SKM-1 treated with dmso at 0.1 percent for 144 hours (cell line): ENCODE measurements around the gene MBOAT7.
"Not testable (repeated sequence)": the region's sequence is repeated elsewhere in the genome, so short reads cannot be mapped to it uniquely, and the experiment has no call there.

Experiments
- DNase-seq: peaks from one replicate; lab custom pipeline; 2025; ENCODE audit not compliant: unreplicated experiment; lab: John Stamatoyannopoulos, UW

The MBOAT7 gene

DNA sequence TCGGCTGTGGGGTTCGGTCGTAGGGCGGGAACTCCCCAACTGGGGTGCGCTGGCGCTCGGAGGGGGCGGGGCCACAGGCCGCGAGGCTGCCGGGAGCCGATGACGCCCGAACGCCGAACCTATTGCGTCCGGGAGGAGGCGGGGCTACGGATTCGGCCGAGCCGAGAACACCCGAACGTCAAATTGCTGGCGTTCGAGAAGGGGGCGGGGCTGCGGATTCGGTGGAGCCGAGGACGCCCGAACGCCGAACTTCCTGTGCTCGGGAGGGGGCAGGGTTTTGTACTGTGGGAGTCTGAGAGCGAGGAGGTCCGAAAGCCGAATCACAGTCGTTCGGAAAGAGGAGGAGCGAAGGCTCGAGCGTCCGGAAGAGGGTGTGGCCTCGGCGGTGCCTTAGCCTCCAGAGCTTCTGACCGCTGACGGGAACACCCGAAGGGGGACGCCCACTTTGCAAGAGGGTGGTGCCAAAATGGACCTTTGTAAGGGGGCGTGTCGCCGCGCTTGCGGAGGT is 1.2 kb upstream of the MBOAT7 start:
- DNase-seq: peak; percentile 93

DNA sequence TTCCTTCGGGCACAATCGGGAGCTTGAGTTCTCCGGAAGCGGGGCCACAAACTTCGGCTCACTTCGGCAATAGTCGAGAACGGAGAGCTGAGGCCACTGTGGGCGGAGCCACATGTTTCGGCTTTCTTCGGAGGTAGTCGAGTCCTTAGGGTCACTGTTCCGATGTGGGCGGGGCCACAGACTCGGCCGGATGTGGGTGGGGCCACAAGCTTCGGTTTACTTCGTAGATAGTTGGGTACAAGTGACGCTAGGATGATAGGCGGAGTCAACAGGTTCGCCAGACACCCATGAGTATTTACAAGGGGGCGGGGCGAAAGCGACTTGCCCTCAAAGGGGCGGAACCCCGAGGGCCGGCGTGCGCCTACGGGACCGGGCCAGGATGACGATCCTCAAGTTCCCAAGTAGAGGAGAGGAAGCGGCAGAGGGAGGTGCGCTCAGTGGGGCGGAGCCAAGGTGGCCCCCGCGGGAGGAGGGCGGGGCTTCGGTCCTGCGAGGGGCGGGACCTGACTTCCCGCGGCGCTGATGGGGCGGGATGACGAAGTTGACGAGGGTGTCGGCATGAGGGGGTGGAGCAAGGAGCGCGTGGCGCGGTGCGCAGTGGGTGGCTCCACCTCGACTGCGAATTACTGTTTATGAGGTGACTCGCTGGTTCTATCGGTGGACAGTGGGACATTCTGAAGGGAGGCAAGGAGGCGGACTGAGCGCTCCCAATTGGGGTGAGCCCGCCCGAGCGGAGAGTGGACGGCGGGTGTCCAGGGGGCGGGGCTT is 539 bp upstream of the MBOAT7 start:
- DNase-seq: peak; percentile 99

DNA sequence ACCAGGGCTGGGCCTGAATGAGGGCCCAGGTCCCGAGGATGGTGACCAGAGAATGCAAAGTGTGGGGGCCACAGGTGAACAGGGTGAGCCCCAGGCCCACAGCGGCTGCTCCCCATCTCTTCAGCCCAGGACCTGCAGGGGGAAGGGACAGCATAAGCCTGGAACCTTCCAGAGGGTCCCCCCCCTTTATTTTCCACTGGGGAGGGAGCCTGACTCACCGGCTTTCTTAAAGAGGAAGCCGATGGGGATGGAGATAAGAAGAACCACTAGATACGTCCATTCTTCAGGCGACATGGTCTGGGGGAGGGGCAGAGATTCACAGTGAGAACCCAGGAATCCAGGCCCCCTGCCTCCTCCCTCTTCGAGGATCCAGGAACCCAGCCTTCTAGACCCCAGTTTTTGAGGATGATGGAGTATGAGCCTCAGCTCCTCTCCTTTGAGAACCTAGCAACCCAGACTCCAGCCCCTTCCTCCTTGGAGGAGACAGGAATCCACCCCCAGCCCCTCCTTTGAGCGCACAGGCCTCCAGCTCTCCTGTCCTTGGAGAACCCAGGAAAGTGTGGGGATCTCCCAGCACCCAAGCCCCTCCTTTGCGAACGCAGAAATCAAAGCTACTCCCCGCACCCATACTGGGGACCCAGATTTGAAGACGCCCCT is 1.0 kb downstream of the MBOAT7 start:
- DNase-seq: peak; percentile 32

DNA sequence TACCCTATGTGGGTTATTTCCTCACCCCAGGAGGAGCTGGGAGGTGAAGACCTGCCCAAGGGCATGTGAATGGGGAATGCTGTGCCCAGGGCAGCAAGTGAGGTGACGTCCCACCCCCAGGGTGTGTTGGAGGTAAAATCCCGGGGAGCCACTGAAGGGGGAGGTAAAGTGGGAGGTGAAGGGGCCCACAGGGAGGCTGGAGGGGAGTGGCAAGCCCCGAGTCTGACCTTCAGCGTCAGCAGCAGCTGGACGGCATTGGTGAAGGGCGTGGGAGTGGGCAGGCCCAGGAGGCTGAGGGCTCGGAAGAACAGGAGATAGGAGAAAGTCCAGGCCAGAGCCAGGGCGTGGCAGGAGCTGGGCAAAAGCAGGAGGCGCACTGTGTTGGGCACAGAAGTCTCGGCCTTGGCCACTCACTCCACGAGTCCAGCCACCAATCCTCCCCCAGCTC is 2.4 kb downstream of the MBOAT7 start:
- DNase-seq: no peak

DNA sequence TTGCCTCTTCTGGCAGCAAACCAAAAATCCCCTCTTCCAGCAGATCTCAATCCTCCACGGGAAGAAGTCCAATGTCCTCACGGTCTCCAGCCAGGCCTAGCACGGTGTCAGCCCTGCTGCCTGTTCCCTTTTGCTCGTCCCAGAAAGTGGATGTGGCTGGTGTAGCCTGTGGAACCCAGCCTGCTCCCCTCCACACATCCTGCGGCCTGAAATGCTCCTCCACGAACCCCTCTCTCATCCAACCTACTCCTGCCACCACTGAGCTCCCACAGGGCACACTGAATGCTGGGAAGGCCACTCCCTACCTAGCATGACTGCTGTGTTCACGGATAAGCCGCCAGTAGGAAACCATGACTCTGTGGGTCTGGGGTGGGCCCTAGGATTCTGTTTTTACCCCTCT is 3.0 kb downstream of the MBOAT7 start:
- no peak for DNase-seq

DNA sequence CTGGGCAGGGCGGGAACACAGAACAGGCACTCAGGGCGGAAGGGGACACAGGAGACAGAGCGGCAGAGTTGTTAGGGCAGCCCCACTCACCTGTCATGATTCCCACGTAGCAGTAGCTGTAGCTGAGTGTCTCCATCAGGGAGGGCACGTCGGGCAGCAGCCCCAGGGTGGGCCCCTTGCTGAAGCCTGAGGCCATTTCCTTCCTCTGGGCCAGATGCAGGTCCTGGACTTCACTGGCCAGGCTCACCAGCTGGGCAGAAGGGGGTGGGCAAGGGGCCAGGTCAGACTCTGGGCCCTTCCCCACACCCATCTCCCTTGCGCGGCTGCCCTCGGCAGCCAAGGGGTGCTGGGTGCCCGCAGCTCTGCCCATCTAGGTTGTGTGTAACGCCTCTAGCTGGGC is 5.9 kb downstream of the MBOAT7 start:
- no peak for DNase-seq

DNA sequence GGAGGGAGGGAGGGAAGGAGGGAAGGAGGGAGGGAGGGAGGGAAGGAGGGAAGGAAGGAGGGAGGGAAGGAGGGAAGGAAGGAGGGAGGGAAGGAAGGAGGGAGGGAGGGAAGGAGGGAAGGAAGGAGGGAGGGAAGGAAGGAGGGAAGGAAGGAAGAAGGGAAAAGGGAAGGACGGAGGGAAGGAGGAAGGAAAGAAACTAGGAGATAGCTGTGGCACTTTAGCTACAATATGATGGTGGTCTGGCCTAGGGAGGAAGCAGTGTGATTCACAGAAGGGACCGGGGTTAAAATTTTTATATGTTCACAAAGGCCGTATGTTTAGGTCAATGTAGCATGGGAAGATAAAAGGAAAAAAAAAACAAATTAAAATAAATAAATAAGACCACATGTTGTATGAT is 7.5 kb downstream of the MBOAT7 start:
- DNase-seq: not testable (repeated sequence)

DNA sequence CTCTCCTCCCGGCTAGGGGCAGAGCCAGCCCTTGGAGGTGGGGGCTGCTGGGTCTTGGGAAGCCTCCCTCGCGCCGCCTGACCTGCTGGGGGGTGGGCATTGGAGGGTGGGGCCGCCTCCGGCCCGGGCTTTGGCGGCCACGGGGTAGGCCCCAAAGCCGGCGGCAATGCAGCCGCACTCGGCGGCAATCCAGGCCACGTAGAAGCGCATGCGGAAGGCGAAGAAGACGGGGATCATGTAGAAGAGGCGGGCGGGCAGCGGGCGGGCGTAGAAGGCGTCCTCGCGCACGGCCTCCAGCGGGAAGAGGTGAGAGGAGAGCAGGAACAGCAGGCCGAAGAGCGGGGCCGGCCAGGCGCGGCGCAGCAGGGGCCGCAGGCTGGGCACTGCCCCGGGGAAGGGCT is 8.7 kb downstream of the MBOAT7 start:
- DNase-seq: no peak

DNA sequence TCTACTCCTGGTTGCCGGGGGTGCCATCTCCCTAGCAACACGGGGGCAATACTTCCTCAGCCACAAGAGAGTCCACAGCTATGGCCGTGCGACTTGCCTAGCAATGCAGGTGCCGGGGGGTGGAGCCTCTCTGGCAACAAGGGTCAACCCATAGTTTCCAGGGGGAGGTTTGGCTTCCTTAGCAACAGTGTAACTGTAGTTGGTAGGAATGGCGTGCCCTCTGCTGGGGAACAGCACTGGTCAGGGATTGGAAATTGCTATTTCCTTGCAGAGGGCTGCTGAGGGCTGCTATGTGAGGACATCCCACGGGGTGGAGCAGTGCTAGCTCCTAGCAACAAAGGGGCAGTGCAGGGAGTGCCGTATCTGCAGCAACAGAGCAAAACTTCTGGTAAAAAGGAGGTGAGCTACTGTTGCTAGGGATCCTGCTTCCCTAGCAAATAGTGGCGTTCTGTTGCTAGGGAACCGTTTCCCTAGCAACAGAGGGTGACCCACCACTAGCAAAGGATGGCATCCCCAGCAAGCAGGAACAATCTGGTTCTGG is 9.4 kb downstream of the MBOAT7 start:
- DNase-seq: no peak

DNA sequence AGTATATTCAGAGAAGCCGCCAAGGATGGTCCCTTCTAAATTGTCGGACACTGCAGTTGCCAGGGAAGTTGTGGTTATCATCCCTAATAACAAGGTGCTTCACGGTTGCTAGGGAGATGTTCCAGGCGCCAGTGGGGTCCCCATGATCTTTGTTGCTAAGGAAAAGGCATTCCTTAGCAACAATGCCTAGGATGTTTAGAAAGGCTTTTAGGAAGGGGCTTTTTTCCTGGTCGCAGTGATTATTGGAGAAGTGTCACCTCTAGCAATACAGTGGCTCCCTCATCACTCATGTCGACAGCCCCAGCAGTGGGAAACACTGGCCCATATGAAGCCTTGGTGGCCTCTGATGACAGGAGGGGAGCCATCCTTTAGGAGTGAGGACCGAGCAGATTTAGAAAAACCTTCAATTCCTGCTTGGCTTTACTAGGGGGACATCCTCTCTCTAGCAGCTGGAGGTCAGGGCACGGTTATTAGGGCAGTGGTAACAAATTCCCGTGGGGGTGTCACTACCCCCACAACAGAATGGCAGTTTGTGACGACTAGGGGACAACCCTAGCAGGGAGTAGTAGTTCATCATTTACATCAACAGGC is 10.0 kb downstream of the MBOAT7 start:
- DNase-seq: no peak

DNA sequence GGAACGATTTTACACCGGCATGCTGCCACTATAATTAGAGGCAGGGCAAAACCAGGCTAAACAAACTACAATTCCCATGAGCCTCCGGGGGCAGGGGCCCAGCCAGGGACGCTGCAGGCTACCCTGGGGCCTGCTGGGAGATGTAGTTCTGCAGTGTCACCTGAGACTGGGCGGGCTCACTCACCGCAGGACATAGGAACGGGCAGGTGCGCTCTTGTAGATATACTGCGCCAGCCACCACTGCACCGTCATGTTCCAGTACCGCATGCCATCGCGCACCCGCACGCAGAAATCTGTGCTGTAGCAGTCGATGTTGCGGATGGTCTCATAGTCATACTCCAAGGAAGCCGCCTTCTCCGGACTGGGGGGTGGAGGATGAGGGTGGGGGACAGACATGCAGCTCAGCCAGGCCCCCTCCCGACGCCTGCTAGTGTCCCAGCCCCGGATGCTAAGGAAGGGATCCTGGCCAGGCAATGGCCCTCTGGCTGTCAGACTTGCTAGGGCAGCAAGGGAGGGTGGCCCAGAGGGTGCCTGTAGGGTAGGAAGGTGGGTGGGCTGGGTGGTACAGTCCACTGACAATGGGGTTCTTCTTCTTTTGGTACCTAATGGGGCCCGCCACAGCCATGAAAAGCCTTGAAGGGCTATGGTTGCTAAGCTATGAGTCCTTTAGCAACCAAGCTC is 10.7 kb downstream of the MBOAT7 start:
- DNase-seq: no peak

DNA sequence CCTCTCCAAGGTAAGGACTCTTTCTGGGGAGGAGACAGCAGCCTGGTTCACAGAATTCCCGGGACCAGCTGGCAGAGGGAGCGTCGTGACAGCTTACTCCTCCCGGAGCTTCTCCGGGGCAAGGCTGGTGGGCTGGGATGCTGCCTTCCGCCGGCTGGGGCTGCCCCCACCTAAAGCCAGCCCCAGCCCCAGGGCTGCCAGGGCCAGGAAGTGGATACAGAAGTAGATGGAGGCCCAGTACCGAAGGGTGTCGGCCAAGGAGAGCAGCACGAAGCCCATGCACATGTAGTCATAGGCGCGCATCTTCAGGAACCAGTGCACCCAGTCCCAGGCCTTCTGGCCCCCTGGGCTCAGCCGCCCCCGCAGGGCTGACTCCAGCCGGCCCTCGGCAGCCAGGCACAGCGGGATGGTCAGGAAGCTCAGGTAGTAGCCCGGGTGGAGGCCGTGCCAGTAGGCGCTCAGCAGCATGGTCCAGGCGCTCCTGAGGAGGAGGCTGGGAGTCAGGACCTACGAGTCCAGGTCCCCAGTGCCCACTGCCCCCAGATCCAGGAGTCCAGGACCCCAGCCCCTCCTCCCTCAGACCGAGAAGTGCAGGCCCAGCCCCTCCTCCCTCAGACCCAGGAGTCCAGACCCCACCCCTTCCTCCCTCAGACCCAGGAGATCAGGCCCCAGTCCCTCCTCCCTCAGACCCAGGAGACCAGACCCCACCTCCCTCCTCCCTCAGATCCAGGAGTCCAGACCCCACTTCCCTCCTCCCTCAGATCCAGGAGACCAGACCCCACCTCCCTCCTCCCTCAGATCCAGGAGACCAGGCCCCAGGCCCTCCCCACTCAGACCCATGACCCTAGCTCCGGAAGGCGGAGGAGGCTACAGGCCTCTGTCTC is 15.2 kb downstream of the MBOAT7 start:
- no peak for DNase-seq

DNA sequence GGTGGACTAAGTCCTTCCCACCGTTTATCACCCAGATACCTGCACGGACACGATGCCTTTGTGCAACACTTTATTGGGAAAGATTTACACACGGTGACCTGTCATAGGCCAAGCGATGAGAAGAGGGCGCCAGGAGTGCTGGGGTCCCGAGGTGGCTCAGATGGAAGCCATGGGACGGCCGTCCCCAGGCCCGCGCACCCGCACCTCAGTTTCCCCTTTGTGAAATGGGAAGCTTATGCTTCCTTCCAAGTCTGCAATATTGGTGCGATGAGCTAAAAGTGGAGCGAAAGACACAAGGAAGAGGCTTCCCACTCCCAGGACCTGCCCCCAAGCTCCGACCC is 16.1 kb downstream of the MBOAT7 start:
- DNase-seq: no peak

DNA sequence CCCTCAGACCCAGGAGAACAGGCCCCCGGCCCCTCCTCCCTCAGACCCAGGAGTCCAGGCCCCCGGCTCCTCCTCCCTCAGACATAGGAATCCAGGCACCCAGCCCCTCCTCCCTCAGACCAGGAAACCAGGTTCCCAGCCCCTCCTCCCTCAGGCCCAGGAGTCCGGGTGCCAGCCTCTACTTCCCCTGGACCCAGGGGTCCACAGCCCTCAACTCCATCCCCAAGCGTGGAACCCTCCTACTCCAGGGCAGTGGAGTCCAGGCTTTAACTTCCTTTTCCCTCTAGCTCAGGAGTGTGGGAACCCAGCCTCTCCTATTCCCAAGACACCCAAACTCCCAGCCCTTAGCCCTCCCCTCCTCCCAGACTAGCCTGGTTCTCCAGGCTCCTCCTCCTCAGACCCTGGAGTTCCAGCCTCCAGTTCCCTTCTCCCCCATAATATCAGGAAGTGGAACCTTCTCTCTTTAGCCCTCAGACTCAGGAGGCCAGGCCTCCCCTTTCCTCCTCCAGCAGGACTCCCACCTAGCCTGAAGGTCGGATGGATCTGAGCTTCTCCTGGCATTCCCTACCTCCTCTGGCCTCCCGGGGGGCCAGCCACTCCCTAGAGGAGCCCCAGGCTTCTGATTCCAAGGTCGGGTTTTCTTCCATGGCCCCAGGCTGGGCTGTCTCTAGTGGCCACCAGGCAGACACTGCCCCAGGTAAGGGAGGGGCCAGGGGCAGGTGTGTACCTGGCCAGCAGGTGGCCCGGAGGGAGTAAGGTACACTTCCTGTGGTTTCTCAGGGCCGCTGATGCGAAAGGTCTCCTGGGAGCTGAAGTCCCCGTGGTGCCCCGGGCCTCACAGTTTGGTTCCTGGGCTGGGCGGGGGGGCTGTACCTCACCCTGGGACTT is 16.7 kb downstream of the MBOAT7 start, which contains the start of gene TMC4:
Gene TMC4, minus strand, starts transcription at position 690 of the 888 bp plus-strand sequence. Its CDS starts 43 bp downstream, at position 647.
- DNase-seq: no peak

DNA sequence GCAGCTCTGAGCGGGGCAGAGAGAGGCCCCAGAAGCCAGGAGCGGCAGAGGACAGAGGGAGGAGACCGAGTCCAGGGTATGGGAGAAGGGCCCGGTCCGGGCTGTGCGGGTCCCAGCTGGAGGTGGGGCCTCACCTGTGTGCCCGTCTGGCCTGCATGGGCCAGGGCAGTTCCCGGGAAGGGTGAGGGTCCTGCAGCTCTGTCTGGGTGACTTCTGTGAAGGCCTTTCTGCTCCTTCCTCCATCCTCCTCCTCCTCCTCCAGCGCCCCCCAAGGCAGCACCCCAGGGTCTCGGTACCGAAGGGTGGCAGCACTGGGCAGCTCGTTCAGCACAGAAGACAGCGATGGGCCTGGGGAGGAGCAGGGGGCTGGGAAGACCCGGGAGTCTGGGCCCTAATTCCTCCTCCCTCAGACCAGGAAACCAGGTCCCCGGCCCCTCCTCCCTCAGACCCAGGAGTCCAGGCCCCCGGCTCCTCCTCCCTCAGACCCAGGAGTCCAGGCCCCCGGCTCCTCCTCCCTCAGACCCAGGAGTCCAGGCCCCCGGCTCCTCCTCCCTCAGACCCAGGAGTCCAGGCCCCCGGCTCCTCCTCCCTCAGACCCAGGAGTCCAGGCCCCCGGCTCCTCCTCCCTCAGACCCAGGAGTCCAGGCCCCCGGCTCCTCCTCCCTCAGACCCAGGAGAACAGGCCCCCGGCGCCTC is 17.5 kb downstream of the MBOAT7 start:
- not testable (repeated sequence) for DNase-seq

DNA sequence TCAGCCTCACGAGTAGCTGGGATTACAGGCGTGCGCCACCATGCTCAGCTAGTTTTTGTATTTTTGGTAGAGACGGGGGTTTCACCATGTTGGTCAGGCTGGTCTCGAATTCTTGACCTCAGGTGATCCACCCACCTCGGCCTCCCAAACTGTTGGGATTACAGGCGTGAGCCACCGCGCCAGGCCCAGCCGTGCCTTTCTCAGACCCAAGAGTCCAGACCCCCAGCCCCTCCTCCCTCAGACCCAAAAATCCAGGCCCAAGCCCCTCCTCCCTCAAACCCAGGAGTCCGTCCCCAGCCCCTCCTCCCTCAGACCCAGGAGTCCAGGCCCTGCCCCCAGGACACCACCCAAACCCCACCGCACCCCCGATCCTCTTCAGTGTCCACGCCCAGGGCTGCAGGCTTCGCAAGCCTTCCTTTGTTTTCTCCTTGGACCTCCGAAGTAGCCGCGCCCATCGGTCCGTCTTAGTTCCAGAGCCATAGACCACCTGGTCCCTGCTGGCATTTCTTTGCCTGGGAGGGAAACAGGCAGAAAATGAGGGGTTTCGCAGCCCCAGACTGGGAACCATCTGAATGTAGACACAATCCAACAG is 20.1 kb downstream of the MBOAT7 start:
- no peak for DNase-seq

DNA sequence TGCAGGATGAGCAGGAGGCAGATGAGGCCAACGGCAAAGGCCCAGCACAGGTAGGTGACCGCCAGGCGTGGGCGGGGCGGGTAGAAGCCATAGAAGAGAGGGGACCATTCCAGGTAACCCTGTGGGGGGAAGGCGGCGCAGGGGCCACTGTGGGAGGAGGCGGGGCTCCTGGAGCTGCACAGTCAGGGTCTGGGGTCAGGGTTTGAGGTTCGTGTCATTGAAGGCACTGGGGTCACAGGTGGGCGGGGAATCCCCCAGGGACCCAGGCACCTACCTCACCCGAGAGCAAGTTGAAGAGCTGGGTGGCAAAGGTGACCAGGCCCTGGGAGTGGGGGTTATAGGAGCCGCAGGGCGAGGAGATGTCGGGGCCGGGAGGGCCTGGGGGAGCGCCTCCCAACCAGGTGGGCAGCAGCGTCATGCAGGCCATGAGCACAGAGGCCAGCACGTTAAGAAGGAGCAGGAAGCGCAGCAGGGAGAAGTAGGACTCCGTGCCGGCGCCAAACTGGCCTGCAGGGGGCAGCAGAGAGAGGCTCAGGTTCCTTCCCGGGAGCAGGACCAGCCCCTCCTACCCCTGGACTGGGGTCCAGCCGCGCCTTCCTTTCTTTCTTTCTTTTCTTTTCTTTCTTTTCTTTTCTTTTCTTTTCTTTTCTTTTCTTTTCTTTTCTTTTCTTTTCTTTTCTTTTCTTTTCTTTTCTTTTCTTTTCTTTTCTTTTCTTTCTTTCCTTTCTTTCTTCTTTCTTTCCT is 21.0 kb downstream of the MBOAT7 start:
- peak; percentile 50 for DNase-seq

DNA sequence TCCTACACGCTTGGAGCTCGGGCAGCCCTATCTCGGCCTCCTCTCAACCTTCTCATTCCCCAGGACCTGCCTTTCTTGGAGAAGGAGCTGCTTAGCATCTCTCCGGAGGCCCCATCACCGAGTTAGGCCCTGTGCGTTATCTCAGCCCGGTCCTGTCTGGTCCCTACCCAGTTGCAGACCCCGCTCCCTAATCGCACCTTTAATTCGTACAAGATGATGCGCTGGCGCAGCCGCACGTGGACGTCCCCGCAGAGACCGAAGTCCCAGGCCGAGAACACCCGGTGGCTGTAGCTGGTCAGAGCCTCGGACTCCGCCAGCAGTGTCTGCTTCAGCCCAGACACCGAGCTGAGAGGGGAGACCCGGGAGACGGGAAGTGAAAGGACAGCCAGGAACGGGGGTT is 24.2 kb downstream of the MBOAT7 start:
- DNase-seq: no peak
